ENCODE measurements around the gene CACNG4. TPM values are rescaled to one million over a fixed set of nuclear protein-coding genes. Genes with fewer than 3 reads are reported as not detected.

CACNG4 gene
- total RNA-seq, 1 experiment from 2014 or later: 6.3 TPM

DNA sequence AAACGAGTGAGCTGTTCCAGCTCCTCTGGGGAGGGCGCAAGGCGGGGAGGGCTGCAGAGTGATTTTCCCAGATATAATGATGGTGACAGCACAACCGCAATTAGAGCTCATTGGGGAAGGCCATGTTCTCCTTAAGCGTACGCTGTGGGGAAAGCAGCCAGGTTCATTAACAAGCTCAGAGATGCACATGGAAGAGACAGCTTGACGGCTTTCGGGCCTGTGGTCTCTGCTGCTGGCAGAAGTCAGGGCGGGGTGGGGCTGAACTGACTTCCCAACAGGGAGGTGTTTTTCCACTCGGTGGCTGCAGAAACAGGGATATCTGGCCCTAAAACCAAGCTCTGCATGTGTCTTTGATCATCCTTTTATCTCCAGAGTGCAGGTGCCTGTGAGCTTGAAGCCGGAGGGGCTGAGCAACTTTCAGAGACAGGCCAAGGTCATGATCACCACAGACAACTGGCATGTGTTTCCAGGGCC is 55.8 kb downstream of the CACNG4 start:
- H3K23ac ChIP-seq (ENCODE audit: insufficient read length, low read depth, low read length): no peak overlapping the region
- no peaks in the 10 kb centered on the region for H3K79me2 ChIP-seq (ENCODE audit: insufficient read depth, low read length)
- no peak overlapping the region for H3K27ac ChIP-seq (ENCODE audit: insufficient read length, low read depth, low read length)
- no peak overlapping the region for H3K14ac ChIP-seq (ENCODE audit: insufficient read depth, low read length)
- no peak overlapping the region for H2BK20ac ChIP-seq (ENCODE audit: low read depth, low read length, poor library complexity, severe bottlenecking)
- no peak overlapping the region for H3K18ac ChIP-seq (ENCODE audit: insufficient read length, low read depth, low read length)
- no peak overlapping the region for H3T11ph ChIP-seq (ENCODE audit: low read length)
- Mint-ChIP-seq H3K9me3 (no peaks in the 10 kb centered on the region; a peak in 1 of 5 replicates), H3K27ac (no peak overlapping the region; a peak in 1 of 7 replicates), H3K4me1 (peaks cover 9 to 19% of the 10 kb centered on the region in 2 experiments), H3K36me3 (ENCODE audit: insufficient read depth in 1 of 3, low read depth in 3 of 3) (no peaks in the 10 kb centered on the region), H3K27me3 (ENCODE audit: low read depth) (no peaks in the 10 kb centered on the region), H3K4me3 (no peak overlapping the region)
- no peak overlapping the region for H3K56ac ChIP-seq (ENCODE audit: insufficient read length, low read depth, low read length)
- no peak overlapping the region for H3K9ac ChIP-seq (ENCODE audit: extremely low read depth, insufficient read length, low read length)
- no peaks in the 10 kb centered on the region for H3K79me1 ChIP-seq (ENCODE audit: insufficient read depth, low read depth, low read length, poor library complexity, severe bottlenecking)
- H4K91ac ChIP-seq (ENCODE audit: insufficient read length, low read depth, low read length): no peak overlapping the region
- no peak overlapping the region for H3K4me2 ChIP-seq (ENCODE audit: insufficient read depth, insufficient read length, low read length)
- H4K5ac ChIP-seq (ENCODE audit: insufficient read length, low read depth, low read length): no peak overlapping the region
- H2AK5ac ChIP-seq (ENCODE audit: insufficient read length, low read length): no peak overlapping the region
- no peak for DNase-seq
- no peaks in the 10 kb centered on the region for H3K23me2 ChIP-seq (ENCODE audit: insufficient read length, low read depth, low read length, poor library complexity, severe bottlenecking)
- H3K27me3 ChIP-seq (ENCODE audit: insufficient read depth, low read length): no peaks in the 10 kb centered on the region
- no peak for TF ChIP-seq CTCF (conservative IDR thresholded peaks at IDR 0.05)
- H2AFZ ChIP-seq (ENCODE audit: low read length): no peak overlapping the region
- no peak overlapping the region for H2BK120ac ChIP-seq (ENCODE audit: low read depth, low read length, poor library complexity, severe bottlenecking)
- no peaks in the 10 kb centered on the region for H3K9me3 ChIP-seq (ENCODE audit: control insufficient read depth, low read depth, low read length)
- no peaks in the 10 kb centered on the region for H3K4me1 ChIP-seq (ENCODE audit: insufficient read depth, low read length)
- H3K4ac ChIP-seq (ENCODE audit: low read depth, low read length): no peak overlapping the region
- no peak overlapping the region for H2BK15ac ChIP-seq (ENCODE audit: low read depth, low read length)
- WGBS (ENCODE audit: extremely low coverage, insufficient read length, low lambda C conversion rate): no CpG with 5 or more reads among the region's 11 CpGs
- no peak overlapping the region for H2BK5ac ChIP-seq (ENCODE audit: insufficient read length, low read length)
- no peaks in the 10 kb centered on the region for H4K20me1 ChIP-seq (ENCODE audit: control insufficient read depth, insufficient read depth, insufficient read length)
- H4K8ac ChIP-seq (replicated peaks; ENCODE audit: insufficient read length, low read depth, low read length): no peak overlapping the region
- H2BK12ac ChIP-seq (ENCODE audit: insufficient read length, low read depth, low read length): no peak overlapping the region

Measured in H9 (cell line).